GM20000 (cell line): ENCODE data around the gene FARSB.
A peak's percentile ranks its signal among the peaks of the same experiment; 100 is the strongest.
"Not testable (repeated sequence)": the region's sequence is repeated elsewhere in the genome, so short reads cannot be mapped to it uniquely, and the experiment has no call there.

Experiments
- DNase-seq: peaks from one replicate; pipeline ENCODE4 v3.0.0; 2012; ENCODE audit warnings: low spot score
- TF ChIP-seq, protein P1 (sequence below): IDR thresholded peaks from 2 replicates; pipeline ENCODE4 v1.5.1; 2012; ENCODE audit warnings: mild to moderate bottlenecking, control low read depth; ENCODE audit errors: extremely low read depth, missing control alignments

Gene FARSB

DNA sequence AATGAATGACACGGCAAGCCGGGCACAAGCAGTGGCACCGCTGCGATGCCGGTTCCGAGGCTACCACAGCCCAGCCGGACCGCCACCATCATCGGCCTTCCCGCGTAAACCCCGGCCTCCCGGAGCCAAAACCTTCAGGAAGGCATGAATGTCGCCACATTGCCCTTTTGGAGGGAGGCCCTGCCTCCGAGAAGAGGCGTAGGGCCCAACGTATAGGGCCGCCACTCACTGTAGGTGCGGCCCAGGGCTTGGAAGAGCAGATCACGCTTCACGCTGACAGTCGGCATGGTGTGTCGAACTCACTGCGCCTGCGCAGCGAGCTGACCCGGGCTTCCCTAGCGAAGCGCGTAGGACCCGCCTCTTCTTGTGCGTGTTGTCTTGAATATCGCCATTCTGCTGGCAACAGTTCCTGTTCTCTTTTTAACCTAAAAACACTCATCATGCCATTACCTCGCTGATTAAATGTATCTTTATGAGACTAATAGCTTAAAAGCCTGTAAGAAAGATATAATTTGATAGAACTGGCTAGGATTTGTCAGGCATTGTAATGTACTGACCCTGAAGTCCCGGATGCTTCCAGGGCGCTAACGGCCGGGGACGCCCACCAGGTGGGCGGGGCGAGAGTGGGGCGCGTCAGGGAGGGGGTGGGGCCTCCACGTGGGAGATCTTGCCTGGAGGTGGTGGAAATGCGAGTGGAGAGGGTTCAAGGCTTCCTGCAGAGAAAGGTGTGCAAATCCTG lies at the start of gene FARSB:
Gene FARSB, minus strand, starts transcription at position 306 of the 739 bp plus-strand sequence. Its CDS starts 19 bp downstream, at position 287.
- TF ChIP-seq, protein P1, sequence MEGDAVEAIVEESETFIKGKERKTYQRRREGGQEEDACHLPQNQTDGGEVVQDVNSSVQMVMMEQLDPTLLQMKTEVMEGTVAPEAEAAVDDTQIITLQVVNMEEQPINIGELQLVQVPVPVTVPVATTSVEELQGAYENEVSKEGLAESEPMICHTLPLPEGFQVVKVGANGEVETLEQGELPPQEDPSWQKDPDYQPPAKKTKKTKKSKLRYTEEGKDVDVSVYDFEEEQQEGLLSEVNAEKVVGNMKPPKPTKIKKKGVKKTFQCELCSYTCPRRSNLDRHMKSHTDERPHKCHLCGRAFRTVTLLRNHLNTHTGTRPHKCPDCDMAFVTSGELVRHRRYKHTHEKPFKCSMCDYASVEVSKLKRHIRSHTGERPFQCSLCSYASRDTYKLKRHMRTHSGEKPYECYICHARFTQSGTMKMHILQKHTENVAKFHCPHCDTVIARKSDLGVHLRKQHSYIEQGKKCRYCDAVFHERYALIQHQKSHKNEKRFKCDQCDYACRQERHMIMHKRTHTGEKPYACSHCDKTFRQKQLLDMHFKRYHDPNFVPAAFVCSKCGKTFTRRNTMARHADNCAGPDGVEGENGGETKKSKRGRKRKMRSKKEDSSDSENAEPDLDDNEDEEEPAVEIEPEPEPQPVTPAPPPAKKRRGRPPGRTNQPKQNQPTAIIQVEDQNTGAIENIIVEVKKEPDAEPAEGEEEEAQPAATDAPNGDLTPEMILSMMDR: no peak
- peak; percentile 92 for DNase-seq

DNA sequence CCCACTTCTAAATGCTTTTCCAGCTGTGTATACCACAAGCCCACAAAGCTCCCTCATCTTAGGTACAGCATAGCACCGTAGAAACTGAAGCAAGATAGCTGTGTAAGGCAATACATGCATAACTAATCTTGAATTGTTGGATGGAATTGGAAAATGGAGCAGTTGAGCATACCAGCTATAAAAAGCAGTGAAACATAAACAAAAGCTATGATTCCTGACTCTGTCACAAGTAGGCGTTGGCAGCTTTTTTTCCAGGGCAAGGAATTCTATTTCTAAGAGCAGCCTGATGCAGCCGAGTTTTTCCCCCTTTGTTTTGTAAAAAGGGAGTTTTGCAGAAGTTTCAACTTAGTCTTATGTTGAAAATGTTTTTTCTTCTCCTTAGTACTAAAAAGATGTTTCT lies 48.0 kb upstream of the FARSB start:
- no peak for DNase-seq
- TF ChIP-seq, protein P1: no peak

DNA sequence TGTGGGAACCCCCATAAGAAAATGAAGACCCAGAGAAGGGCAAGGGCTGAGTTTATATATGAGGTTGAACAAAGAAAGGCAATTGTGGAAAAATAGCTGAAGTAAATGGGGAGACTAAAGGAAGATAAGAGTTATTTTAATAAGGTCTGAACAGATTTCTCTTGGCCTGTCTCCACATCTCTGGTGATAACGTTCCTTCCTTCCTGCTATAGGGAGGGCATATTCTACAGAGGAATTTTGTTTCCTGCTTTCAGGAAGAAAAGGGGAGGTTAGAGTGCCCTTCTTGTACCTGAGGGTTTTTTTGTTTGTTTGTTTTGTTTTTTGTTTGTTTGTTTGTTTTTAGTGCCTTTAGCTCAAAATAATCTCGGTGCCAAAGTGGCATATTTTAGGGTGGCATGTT lies 47.2 kb upstream of the FARSB start:
- no peak for DNase-seq
- TF ChIP-seq, protein P1: no peak

DNA sequence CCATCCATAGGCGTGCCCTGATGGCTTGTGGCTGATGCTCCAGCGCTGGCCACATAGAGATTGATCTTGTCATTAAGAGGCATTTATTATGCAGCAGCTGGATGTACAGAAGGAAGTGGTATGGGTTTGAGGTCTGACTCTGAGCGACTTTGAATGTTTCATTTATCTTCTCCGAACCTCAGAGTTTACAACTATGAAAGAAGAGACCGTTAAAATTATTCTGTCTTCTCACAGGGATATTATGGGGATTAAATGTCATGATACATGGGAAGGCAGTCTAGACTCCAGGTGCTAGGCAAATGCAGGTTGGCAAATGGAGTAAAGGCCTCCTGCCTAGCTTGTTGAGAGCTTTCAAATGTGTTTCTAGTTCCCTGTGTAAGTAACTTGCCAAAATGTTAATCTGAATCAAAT lies 45.8 kb upstream of the FARSB start:
- no peak for DNase-seq
- TF ChIP-seq, protein P1: no peak

DNA sequence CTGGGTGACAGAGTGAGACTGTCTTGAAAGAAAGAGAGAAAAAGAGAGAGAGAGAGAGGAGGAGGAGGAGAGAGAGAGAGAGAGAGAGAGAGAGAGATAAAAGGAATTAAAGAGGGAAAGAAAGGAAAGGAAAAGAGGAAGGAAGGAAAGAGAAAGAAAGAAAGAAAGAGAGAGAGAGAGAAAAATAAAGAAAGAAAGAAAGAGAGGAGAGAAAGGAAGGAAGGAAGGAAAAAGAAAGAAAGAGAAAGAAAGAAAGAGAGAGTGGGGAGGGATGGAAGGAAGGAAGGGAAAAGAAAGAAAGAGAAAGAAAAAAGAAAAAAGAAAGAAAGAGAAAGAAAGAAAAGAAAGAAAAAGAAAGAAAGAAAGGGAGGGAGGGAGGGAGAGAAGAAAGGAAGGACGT lies 45.3 kb upstream of the FARSB start:
- no peak for DNase-seq
- TF ChIP-seq, protein P1: no peak

DNA sequence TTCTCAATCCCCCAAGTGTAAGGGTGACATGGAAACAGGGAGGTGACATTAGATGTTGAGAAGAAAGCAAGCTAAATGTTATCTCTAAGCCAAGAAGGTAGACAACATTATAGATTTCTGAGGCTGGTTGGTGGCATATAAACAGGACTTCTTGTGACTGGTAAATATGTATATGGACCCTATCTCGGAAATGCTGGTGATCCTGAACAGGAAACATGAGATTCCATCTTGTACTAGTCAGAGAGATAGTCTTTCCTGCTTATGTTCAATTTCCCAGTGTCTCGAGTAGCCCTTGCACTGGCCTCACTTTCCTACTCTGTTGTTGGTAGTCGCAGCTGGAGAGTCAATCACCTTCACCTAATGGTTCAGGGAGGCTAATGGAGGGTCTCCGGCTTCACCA lies 42.4 kb upstream of the FARSB start:
- DNase-seq: no peak
- TF ChIP-seq, protein P1: no peak

DNA sequence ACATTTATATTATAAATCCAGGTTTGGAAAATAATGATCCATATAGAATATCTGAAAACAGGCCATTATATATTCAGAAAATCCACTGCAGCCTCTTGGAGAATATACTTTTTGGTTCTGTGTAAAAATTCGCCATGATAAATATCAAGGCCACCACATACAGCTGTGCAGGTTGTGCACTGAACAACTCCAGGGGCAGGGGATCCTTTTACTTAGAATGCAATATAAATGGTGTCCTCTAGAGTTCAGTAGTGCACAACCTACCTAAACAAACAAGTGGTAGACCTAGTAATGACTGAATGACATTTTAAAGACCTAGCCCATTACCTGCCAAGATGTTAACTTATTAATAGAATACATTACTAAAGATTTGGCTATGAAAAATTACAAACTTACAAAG lies 37.9 kb upstream of the FARSB start:
- DNase-seq: no peak
- TF ChIP-seq, protein P1: no peak

DNA sequence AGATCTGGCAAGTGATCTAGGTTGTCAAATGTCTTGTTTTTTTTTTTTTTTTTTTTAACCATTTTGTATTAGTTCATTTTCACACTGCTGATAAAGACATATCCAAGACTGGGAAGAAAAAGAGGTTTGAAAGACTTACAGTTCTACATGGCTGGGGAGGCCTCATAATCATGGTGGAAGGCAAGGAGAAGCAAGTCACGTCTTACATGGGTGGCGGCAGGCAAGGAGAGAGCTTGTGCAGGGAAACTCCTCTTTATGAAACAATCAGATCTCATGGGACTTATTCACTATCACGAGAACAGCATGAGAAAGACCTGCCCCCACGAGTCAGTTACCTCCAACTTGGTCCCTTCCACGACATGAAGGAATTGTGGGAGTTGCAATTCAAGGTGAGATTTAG lies 37.5 kb upstream of the FARSB start:
- DNase-seq: not testable (repeated sequence)
